ENCODE data around the gene EIF5A2. TPM values are rescaled to one million over a fixed set of nuclear protein-coding genes. Genes with fewer than 3 reads are reported as not detected.
A peak's percentile ranks its signal among the peaks of the same experiment; 100 is the strongest.

EIF5A2 gene
- total RNA-seq, 1 donor from 2014 or later = 10.5 TPM

- no peak overlapping the region for H3K4me3 Mint-ChIP-seq
- no peaks in the 10 kb centered on the region for H3K27me3 Mint-ChIP-seq (ENCODE audit: insufficient read depth)
- H3K9me3 Mint-ChIP-seq = no peaks in the 10 kb centered on the region
- H3K4me1 Mint-ChIP-seq (ENCODE audit: low read depth) = peaks cover 19% of the 10 kb centered on the region
- intact Hi-C loops (cut with micrococcal nuclease) = loop anchor here (5.0 to 10.0 kb wide), 4 partner anchors 452 to 1888 kb away; partner anchors contain the start of genes ECT2 and PRKCI
- peak overlapping the region; percentile 35 for H3K27ac Mint-ChIP-seq
- DNase-seq (ENCODE audit: low spot score) = no peak
- peaks cover 40% of the 10 kb centered on the region for H3K36me3 Mint-ChIP-seq (ENCODE audit: low read depth)
These were observed 43.8 kb downstream of the EIF5A2 start for GRCh38 chr3:170864525-170865208.

GRCh38 chr3:170863816-170864215 lies 44.6 kb downstream of the EIF5A2 start:
- Mint-ChIP-seq H3K27me3 (ENCODE audit: insufficient read depth) (no peaks in the 10 kb centered on the region), H3K36me3 (ENCODE audit: low read depth) (peaks cover 34% of the 10 kb centered on the region), H3K4me1 (ENCODE audit: low read depth) (peaks cover 19% of the 10 kb centered on the region), H3K4me3 (no peak overlapping the region), H3K27ac (no peak overlapping the region), H3K9me3 (no peaks in the 10 kb centered on the region)
- no peak for DNase-seq (ENCODE audit: low spot score)
- intact Hi-C loops (cut with micrococcal nuclease) = loop anchor here (10.0 kb wide), 1 partner anchor 701 kb away; no protein-coding TSS in a partner anchor

GRCh38 chr3:170862618-170863374 lies 45.6 kb downstream of the EIF5A2 start:
- Mint-ChIP-seq H3K4me3 (no peak overlapping the region), H3K27me3 (ENCODE audit: insufficient read depth) (no peaks in the 10 kb centered on the region), H3K27ac (no peak overlapping the region), H3K36me3 (ENCODE audit: low read depth) (peaks cover 31% of the 10 kb centered on the region), H3K9me3 (no peaks in the 10 kb centered on the region), H3K4me1 (ENCODE audit: low read depth) (peaks cover 23% of the 10 kb centered on the region)
- no peak for DNase-seq (ENCODE audit: low spot score)
- intact Hi-C loops (cut with micrococcal nuclease) = loop anchor here (10.0 kb wide), 1 partner anchor 702 kb away; no protein-coding TSS in a partner anchor

GRCh38 chr3:170858599-170858998 lies 49.8 kb downstream of the EIF5A2 start:
- H3K27ac Mint-ChIP-seq = no peak overlapping the region
- peaks cover 16% of the 10 kb centered on the region for H3K4me1 Mint-ChIP-seq (ENCODE audit: low read depth)
- no peak overlapping the region for H3K4me3 Mint-ChIP-seq
- H3K27me3 Mint-ChIP-seq (ENCODE audit: insufficient read depth) = peaks cover 6% of the 10 kb centered on the region
- DNase-seq (ENCODE audit: low spot score) = no peak
- H3K9me3 Mint-ChIP-seq = no peaks in the 10 kb centered on the region
- intact Hi-C loops (cut with micrococcal nuclease) = no loop called here
- H3K36me3 Mint-ChIP-seq (ENCODE audit: low read depth) = no peaks in the 10 kb centered on the region

GRCh38 chr3:170852324-170852723 lies 56.1 kb downstream of the EIF5A2 start:
- Mint-ChIP-seq H3K9me3 (no peaks in the 10 kb centered on the region), H3K27me3 (ENCODE audit: insufficient read depth) (peaks cover 8% of the 10 kb centered on the region), H3K27ac (no peak overlapping the region), H3K4me1 (ENCODE audit: low read depth) (peaks cover 8% of the 10 kb centered on the region), H3K4me3 (no peak overlapping the region), H3K36me3 (ENCODE audit: low read depth) (no peaks in the 10 kb centered on the region)
- intact Hi-C loops (cut with micrococcal nuclease) = no loop called here
- DNase-seq (ENCODE audit: low spot score) = no peak

- H3K27ac Mint-ChIP-seq = no peak overlapping the region
These were observed 60.0 kb downstream of the EIF5A2 start for GRCh38 chr3:170848292-170848917.

GRCh38 chr3:170844377-170844776 lies 64.1 kb downstream of the EIF5A2 start:
- Mint-ChIP-seq H3K27me3 (ENCODE audit: insufficient read depth) (peaks cover 15% of the 10 kb centered on the region), H3K27ac (no peak overlapping the region), H3K4me3 (no peak overlapping the region), H3K36me3 (ENCODE audit: low read depth) (no peaks in the 10 kb centered on the region), H3K4me1 (ENCODE audit: low read depth) (no peaks in the 10 kb centered on the region), H3K9me3 (no peaks in the 10 kb centered on the region)
- intact Hi-C loops (cut with micrococcal nuclease) = no loop called here
- DNase-seq (ENCODE audit: low spot score) = no peak

More at GRCh38 chr3:170848292-170848917, 60.0 kb downstream of the EIF5A2 start:
- no peaks in the 10 kb centered on the region for H3K9me3 Mint-ChIP-seq
- no peak overlapping the region for H3K4me3 Mint-ChIP-seq
- no peaks in the 10 kb centered on the region for H3K4me1 Mint-ChIP-seq (ENCODE audit: low read depth)
- no peaks in the 10 kb centered on the region for H3K36me3 Mint-ChIP-seq (ENCODE audit: low read depth)
- intact Hi-C loops (cut with micrococcal nuclease) = no loop called here
- no peak for DNase-seq (ENCODE audit: low spot score)
- peaks cover 6% of the 10 kb centered on the region for H3K27me3 Mint-ChIP-seq (ENCODE audit: insufficient read depth)

- Mint-ChIP-seq H3K36me3 (ENCODE audit: low read depth) (no peaks in the 10 kb centered on the region), H3K27ac (no peak overlapping the region), H3K9me3 (no peaks in the 10 kb centered on the region), H3K4me3 (no peak overlapping the region), H3K27me3 (ENCODE audit: insufficient read depth) (peaks cover 24% of the 10 kb centered on the region), H3K4me1 (ENCODE audit: low read depth) (no peaks in the 10 kb centered on the region)
- DNase-seq (ENCODE audit: low spot score) = no peak
- intact Hi-C loops (cut with micrococcal nuclease) = no loop called here
These were observed 68.1 kb downstream of the EIF5A2 start for GRCh38 chr3:170840291-170840859.

- Mint-ChIP-seq H3K27ac (no peak overlapping the region), H3K4me3 (no peak overlapping the region), H3K27me3 (ENCODE audit: insufficient read depth) (peaks cover 32% of the 10 kb centered on the region), H3K36me3 (ENCODE audit: low read depth) (no peaks in the 10 kb centered on the region), H3K9me3 (no peaks in the 10 kb centered on the region), H3K4me1 (ENCODE audit: low read depth) (no peaks in the 10 kb centered on the region)
- DNase-seq (ENCODE audit: low spot score) = no peak
- intact Hi-C loops (cut with micrococcal nuclease) = no loop called here
These were observed 68.8 kb downstream of the EIF5A2 start for GRCh38 chr3:170839518-170840100.

Other genes with a start within 250 kb of the EIF5A2 start
- 123 and 145 TPM in 2 replicates for gene RPL22L1, start 38.4 kb downstream of the EIF5A2 start, total RNA-seq
- gene SLC2A2, start 118.1 kb upstream of the EIF5A2 start, total RNA-seq = not detected in 2 replicates